Pulmonary artery endothelial cell (primary cell): ENCODE data around the gene NTM. TPM values are rescaled to one million over a fixed set of nuclear protein-coding genes. Genes with fewer than 3 reads are reported as not detected.
"Not testable (repeated sequence)": the region's sequence is repeated elsewhere in the genome, so short reads cannot be mapped to it uniquely, and the experiment has no call there.

Experiments used
- DNase-seq: peaks from one replicate; pipeline ENCODE4 v3.0.0-alpha.2; 2011; ENCODE audit warnings: low read depth, low spot score
- total RNA-seq: library from RNA; depleted of rRNA; stranded (reverse); fragments of >200 nt; gene quantifications from 2 replicates; pipeline ENCODE4 v1.2.3, GENCODE V29; 2014

NTM gene
- 2.1 and 2.6 TPM in 2 replicates for total RNA-seq

- no peak for DNase-seq
Measured at GRCh38 chr11:131370090-131370751, at the start of gene NTM. Gene NTM, plus strand, starts transcription at chr11:131370615.

GRCh38 chr11:131324921-131325570, 45.4 kb upstream of the NTM start:
- DNase-seq = no peak

- no peak for DNase-seq
Measured at GRCh38 chr11:131326829-131327228, 43.6 kb upstream of the NTM start.

- DNase-seq = no peak
Measured at GRCh38 chr11:131327421-131327820, 43.0 kb upstream of the NTM start.

GRCh38 chr11:131328843-131329242, 41.6 kb upstream of the NTM start:
- no peak for DNase-seq

GRCh38 chr11:131331010-131331409, 39.4 kb upstream of the NTM start:
- no peak for DNase-seq

- no peak for DNase-seq
Measured at GRCh38 chr11:131331546-131331945, 38.9 kb upstream of the NTM start.

- DNase-seq = no peak
Measured at GRCh38 chr11:131334601-131335000, 35.8 kb upstream of the NTM start.

- not testable (repeated sequence) for DNase-seq
Measured at GRCh38 chr11:131341900-131342299, 28.5 kb upstream of the NTM start.

- DNase-seq = not testable (repeated sequence)
Measured at GRCh38 chr11:131342442-131342841, 28.0 kb upstream of the NTM start.

GRCh38 chr11:131345406-131345805, 25.0 kb upstream of the NTM start:
- no peak for DNase-seq

GRCh38 chr11:131349368-131350086, 20.9 kb upstream of the NTM start:
- DNase-seq = no peak

- DNase-seq = no peak
Measured at GRCh38 chr11:131350872-131351271, 19.5 kb upstream of the NTM start.

GRCh38 chr11:131351848-131352247, 18.6 kb upstream of the NTM start:
- no peak for DNase-seq

- DNase-seq = no peak
Measured at GRCh38 chr11:131353766-131354165, 16.6 kb upstream of the NTM start.

- no peak for DNase-seq
Measured at GRCh38 chr11:131354251-131354701, 16.1 kb upstream of the NTM start.

GRCh38 chr11:131356206-131356605, 14.2 kb upstream of the NTM start:
- DNase-seq = no peak

GRCh38 chr11:131365329-131365930, 5.0 kb upstream of the NTM start:
- no peak for DNase-seq

- no peak for DNase-seq
Measured at GRCh38 chr11:131370901-131371790, 731 bp downstream of the NTM start.

- DNase-seq = no peak
Measured at GRCh38 chr11:131371791-131372104, 1.3 kb downstream of the NTM start.
